Nephron (organoid): ENCODE data around the gene LGR4.

Experiments
- H3K27ac Mint-ChIP-seq, 3 experiments: 2 replicates each; pipeline ENCODE4 v1.8.0; 2020; ENCODE audit warnings: mixed read lengths in 3 of 3, mild to moderate bottlenecking in 2 of 3, moderate library complexity in 1 of 3
- H3K27me3 Mint-ChIP-seq: 2 replicates; pipeline ENCODE4 v1.8.0; 2021; ENCODE audit warnings: low read depth, mild to moderate bottlenecking, moderate library complexity, mixed read lengths
- H3K36me3 Mint-ChIP-seq: 2 replicates; pipeline ENCODE4 v1.8.0; 2020; ENCODE audit warnings: low read depth, mixed read lengths
- H3K4me1 Mint-ChIP-seq: 2 replicates; pipeline ENCODE4 v1.8.0; 2020; ENCODE audit warnings: mixed read lengths
- H3K4me3 Mint-ChIP-seq, 3 experiments: 2 replicates each; pipeline ENCODE4 v1.8.0; 2020; ENCODE audit warnings: mild to moderate bottlenecking in 3 of 3, mixed read lengths in 3 of 3, moderate library complexity in 2 of 3
- H3K9me3 Mint-ChIP-seq: 2 replicates; pipeline ENCODE4 v1.8.0; 2020; ENCODE audit warnings: mixed read lengths
- CTCF ChIP-seq, 3 experiments: fragments of 200-600 bp; sonication (generic); IDR thresholded peaks; one replicate each; pipeline ENCODE4 v1.5.0; 2021; ENCODE audit warnings: antibody characterized with exemption in 3 of 3; ENCODE audit not compliant: unreplicated experiment in 3 of 3

The LGR4 gene

GRCh38 chr11:27317751-27318150, 154.8 kb downstream of the LGR4 start:
- Mint-ChIP-seq H3K36me3 (peaks cover 3% of the 10 kb centered on the region), H3K27ac (no peak overlapping the region), H3K4me1 (peaks cover 5% of the 10 kb centered on the region), H3K4me3 (no peak overlapping the region), H3K27me3 (no peaks in the 10 kb centered on the region), H3K9me3 (peaks cover 5% of the 10 kb centered on the region)
- no peak for TF ChIP-seq CTCF (IDR thresholded peaks at IDR 0.05; ENCODE audit: unreplicated experiment in 3 of 3)
